Measurements from ENCODE around the gene NID1.
A peak's percentile ranks its signal among the peaks of the same experiment; 100 is the strongest.

NID1 gene

DNA sequence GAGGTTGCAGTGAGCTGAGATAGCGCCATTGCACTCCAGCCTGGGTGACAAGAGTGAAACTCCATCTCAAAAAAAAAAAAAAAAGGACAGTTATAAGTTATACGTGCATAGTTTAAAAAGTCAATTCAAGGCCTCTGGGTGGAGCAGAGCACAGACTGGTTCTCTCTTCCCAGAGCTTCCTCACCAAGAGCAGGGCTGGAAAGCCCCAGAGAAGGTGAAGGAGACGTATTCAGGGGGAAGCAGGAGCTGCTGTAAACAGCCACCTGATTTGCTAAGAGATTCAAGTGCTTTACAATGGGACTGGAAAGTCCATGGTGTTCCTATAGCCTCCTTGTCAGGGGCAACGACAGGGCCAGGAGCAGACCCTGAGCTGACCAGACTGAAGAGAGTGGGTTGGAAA lies 113.2 kb downstream of the NID1 start:
- no peak overlapping the region for H3K4me3 ChIP-seq (ENCODE audit: control insufficient read depth, low read depth, low read length)
- no peak for TF ChIP-seq CTCF (IDR thresholded peaks at IDR 0.05; ENCODE audit: control insufficient read depth, insufficient read depth, low read depth, low read length, missing control alignments)
- DNase-seq (ENCODE audit: low read depth), result no peak

GRCh38 chr1:235950318-235950717 lies 114.6 kb downstream of the NID1 start:
- no peak for DNase-seq (ENCODE audit: low read depth)
- TF ChIP-seq CTCF (IDR thresholded peaks at IDR 0.05; ENCODE audit: control insufficient read depth, insufficient read depth, low read depth, low read length, missing control alignments), result no peak
- H3K4me3 ChIP-seq (ENCODE audit: control insufficient read depth, low read depth, low read length), result no peak overlapping the region

DNA sequence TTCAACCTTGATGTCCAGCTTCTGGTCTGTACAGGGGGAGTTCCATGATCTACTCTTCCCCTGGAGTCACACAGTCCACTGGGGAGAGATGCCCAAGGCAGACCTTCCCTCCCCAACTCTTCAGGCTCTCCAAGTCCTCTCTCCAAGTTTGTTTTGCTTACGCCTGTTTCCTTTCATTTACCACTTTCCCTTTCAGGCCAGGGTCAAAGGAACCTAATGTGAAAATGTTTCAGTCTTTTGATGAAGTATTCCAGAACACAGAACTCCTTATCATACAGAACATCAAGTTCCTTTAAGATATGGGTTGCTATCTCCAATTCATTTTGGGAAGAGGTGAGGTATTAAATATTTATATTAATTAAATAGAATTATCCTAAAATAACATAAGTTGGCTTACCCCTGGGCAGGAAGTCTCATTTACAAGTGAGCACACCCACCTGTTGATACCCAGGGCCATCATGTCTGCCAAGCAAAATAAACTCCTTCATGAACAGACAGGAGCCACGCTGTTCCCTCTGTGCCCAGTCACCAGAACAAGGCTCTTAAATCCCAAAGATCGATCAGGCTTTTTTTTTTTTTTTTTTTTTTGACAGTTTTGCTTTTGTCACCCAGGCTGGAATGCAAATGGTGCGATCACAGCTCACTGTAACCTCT lies 116.0 kb downstream of the NID1 start:
- H3K4me3 ChIP-seq (ENCODE audit: control insufficient read depth, low read depth, low read length), result no peak overlapping the region
- TF ChIP-seq CTCF (IDR thresholded peaks at IDR 0.05; ENCODE audit: control insufficient read depth, insufficient read depth, low read depth, low read length, missing control alignments), result no peak
- DNase-seq (ENCODE audit: low read depth), result no peak

DNA sequence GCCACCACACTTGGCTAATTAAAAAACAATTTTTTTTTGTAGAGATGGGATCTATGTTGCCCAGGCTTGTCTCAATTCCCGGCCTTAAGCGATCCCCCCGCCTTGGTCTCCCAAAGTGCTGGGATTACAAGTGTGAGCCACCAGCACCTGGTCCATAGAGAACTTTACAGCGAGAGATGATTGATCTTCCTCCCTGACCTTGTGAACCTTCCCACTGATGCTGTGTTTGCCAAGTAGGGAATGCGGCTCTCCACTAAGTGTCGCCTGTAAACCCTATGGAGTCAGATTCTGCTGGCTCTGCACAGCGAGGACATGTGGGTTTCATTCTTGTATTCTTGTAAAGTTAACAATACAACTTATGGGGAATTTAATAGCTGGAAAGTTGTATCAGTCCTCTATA lies 116.9 kb downstream of the NID1 start:
- TF ChIP-seq CTCF (IDR thresholded peaks at IDR 0.05; ENCODE audit: control insufficient read depth, insufficient read depth, low read depth, low read length, missing control alignments), result no peak
- no peak overlapping the region for H3K4me3 ChIP-seq (ENCODE audit: control insufficient read depth, low read depth, low read length)
- no peak for DNase-seq (ENCODE audit: low read depth)

GRCh38 chr1:235946571-235946981 lies 118.3 kb downstream of the NID1 start:
- no peak overlapping the region for H3K4me3 ChIP-seq (ENCODE audit: control insufficient read depth, low read depth, low read length)
- DNase-seq (ENCODE audit: low read depth), result peak; percentile 40
- peak; percentile 47 for TF ChIP-seq CTCF (IDR thresholded peaks at IDR 0.05; ENCODE audit: control insufficient read depth, insufficient read depth, low read depth, low read length, missing control alignments)

GRCh38 chr1:235945775-235946570 lies 118.9 kb downstream of the NID1 start:
- no peak for DNase-seq (ENCODE audit: low read depth)
- H3K4me3 ChIP-seq (ENCODE audit: control insufficient read depth, low read depth, low read length), result no peak overlapping the region
- no peak for TF ChIP-seq CTCF (IDR thresholded peaks at IDR 0.05; ENCODE audit: control insufficient read depth, insufficient read depth, low read depth, low read length, missing control alignments)

All from AG09309 (cell line).